Esophagus (tissue), 2 donors: ENCODE measurements around the gene KIF16B. TPM values are rescaled to one million over a fixed set of nuclear protein-coding genes. Genes with fewer than 3 reads are reported as not detected.

Experiments used
- H3K27ac ChIP-seq, 2 donors: one replicate each; pipeline ENCODE4 v1.5.1; 2013; ENCODE audit warnings: low read depth in 2 of 2, mild to moderate bottlenecking in 2 of 2, inconsistent platforms in 1 of 2, low read length in 1 of 2, moderate library complexity in 1 of 2
- H3K27me3 ChIP-seq, 2 donors: one replicate each; pipeline ENCODE4 v1.6.1; 2013; ENCODE audit warnings: low read length in 2 of 2, control low read depth in 1 of 2, mild to moderate bottlenecking in 1 of 2; ENCODE audit not compliant: insufficient read depth in 2 of 2, control insufficient read depth in 1 of 2
- H3K36me3 ChIP-seq, 2 donors: one replicate each; pipeline ENCODE4 v1.6.1; 2013; ENCODE audit warnings: low read length in 1 of 2; ENCODE audit not compliant: control insufficient read depth in 2 of 2, insufficient read depth in 2 of 2
- H3K4me1 ChIP-seq, 2 donors: one replicate each; pipeline ENCODE4 v1.6.1; 2013; ENCODE audit warnings: low read length in 1 of 2; ENCODE audit not compliant: control insufficient read depth in 2 of 2, insufficient read depth in 2 of 2
- H3K4me3 ChIP-seq, 2 donors: one replicate each; pipeline ENCODE4 v1.5.1; 2013; ENCODE audit warnings: low read length in 2 of 2, mild to moderate bottlenecking in 2 of 2, low read depth in 1 of 2, moderate library complexity in 1 of 2
- H3K9me3 ChIP-seq, 2 donors: one replicate each; pipeline ENCODE4 v1.6.1; 2013; ENCODE audit warnings: mild to moderate bottlenecking in 2 of 2, low read depth in 1 of 2, low read length in 1 of 2, moderate library complexity in 1 of 2; ENCODE audit not compliant: control insufficient read depth in 2 of 2, insufficient read depth in 1 of 2
- WGBS, 2 donors: extraction: QIAGEN DNeasy Blood & Tissue Kit; methylation state at CpG; one replicate each; pipeline ENCODE4 v1.1.7; 2013; 5-methylcytosine and 5-hydroxymethylcytosine counted together
- polyA plus RNA-seq, 2 donors: library from polyadenylated mRNA; stranded (reverse); fragments of 200-250 nt; gene quantifications; one replicate each; pipeline ENCODE4 v1.2.3, GENCODE V29; 2013
- donor health status: healthy with polysubstance abuse.
- donor health status: Bipolar disorder and iron deficiency.

The KIF16B gene
- polyA plus RNA-seq, 2 donors, result 5.2 to 7.3 TPM

DNA sequence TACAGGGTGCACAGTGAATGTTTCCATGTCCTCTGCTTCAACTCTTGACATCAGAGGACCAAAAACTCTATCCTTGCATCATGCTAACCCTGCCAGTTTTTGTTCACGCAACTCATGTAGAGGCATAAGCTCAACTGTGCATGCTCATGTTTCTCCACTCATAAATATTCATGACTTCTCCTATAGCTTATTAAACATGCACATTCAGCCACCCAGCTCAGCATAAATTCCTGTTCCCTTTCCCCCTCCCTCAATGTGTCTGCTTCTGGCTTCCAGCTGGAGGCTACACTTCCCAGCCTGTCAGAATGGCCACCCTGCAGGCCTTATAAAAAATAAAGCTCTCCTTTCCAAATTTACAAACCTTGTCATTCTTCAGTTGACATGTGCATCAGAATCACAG is 154.6 kb downstream of the KIF16B start:
- Histone ChIP-seq H3K4me3 (no peak overlapping the region), H3K27me3 (no peaks in the 10 kb centered on the region), H3K9me3 (no peaks in the 10 kb centered on the region), H3K4me1 (no peaks in the 10 kb centered on the region), H3K36me3 (peaks cover 0 to 3% of the 10 kb centered on the region in 2 donors), H3K27ac (no peak overlapping the region)
- 94 to 100% methylated on average over 1 of the region's 1 CpG for WGBS, 2 donors

DNA sequence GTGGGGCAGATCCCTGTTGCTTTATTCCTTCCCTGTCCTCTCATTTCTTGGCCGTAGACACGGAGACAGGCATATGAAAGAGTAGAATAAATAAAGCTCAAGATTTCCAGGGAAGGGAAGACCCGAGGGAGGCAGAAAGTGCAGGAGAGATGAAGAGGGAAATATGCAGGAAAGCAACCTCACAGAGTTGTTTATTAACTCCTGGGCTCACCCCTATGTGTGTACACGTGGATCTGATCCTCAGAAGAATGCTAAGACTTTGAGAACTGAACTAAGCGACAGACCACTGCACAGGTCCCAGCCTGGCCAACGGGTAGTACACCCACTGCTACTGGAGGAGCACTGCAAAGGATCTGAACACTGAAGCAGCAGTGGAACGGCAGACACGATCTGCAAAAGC is 156.2 kb downstream of the KIF16B start:
- WGBS, 2 donors, result 88 to 91% methylated on average over 8 of the region's 8 CpGs
- Histone ChIP-seq H3K27me3 (no peaks in the 10 kb centered on the region), H3K9me3 (no peaks in the 10 kb centered on the region), H3K27ac (no peak overlapping the region), H3K36me3 (peaks cover 0 to 3% of the 10 kb centered on the region in 2 donors), H3K4me3 (no peak overlapping the region), H3K4me1 (no peaks in the 10 kb centered on the region)

DNA sequence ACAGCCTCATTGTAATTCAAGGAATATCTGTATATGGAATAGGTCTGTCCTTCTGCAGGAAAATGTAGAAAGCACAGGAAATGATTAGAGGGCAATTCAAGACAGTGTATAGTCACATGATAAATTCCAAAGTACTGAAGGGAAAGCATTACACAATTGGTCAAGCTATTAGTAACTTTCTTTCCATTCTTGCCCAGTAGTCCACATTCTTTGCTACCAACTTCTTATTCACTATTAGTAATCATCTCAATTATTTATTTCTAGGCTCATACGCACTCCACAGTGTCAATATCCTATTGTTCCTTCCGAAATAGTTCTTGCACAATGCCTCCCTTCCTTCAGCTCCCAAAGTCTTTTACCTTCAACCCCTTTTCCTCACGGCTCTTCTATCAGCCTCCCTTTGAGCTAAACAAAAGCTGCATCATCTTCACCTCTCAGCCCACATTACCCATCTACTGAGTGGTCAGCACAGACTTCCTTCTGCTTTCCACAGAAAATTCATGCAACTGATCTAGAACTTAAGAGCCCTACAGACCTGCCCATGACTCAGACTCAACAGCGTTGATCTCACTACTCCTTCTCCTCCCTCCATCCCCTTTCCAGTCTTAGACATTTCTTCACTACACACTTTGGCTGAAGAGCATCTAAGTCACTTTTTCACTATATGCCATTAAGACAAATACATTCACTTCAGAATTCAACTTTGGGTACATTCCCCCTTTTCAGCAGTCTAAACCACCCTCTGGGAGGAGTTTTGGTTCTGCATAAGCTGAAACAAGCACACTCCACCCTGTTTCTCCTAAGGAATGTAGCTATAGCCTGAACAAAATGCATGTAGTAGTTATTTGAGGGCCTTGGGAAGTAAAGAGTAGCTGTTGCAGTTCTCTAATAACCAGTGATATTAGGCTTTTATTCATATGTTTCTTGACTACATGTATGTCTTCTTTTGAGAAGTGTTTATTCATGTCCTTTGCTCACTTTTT is 157.9 kb downstream of the KIF16B start:
- Histone ChIP-seq H3K36me3 (peaks cover 0 to 5% of the 10 kb centered on the region in 2 donors), H3K4me3 (no peak overlapping the region), H3K27me3 (no peaks in the 10 kb centered on the region), H3K4me1 (no peaks in the 10 kb centered on the region), H3K27ac (no peak overlapping the region), H3K9me3 (peaks cover 0 to 2% of the 10 kb centered on the region in 2 donors)
- WGBS, 2 donors, result 91 to 95% methylated on average over 4 of the region's 4 CpGs

- WGBS, 2 donors, result 84 to 95% methylated on average over 1 of the region's 1 CpG
- Histone ChIP-seq H3K4me1 (no peaks in the 10 kb centered on the region), H3K4me3 (no peak overlapping the region), H3K36me3 (peaks cover 0 to 2% of the 10 kb centered on the region in 2 donors), H3K27ac (no peak overlapping the region), H3K9me3 (peaks cover 0 to 2% of the 10 kb centered on the region in 2 donors), H3K27me3 (no peaks in the 10 kb centered on the region)
Measured at GRCh38 chr20:16412906-16413305, 160.3 kb downstream of the KIF16B start.

DNA sequence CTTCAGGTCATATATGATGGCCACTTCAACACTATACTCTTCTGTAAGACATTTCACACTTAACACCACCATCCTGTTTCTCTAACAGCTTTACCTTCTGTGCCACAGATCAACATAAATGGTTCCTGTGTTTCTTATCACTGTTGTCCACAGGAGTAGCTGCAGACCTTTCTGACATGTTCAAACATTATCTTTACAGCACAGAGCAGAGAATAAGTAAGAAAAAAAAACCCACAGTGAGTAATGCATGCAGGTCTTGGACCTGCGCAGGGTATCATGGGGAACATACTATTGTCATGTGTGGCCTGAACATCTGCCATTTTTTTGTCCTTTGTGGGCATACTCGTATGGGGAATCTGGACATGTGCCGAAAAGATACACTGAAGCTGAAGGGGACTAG is 161.9 kb downstream of the KIF16B start:
- Histone ChIP-seq H3K4me3 (no peak overlapping the region), H3K27me3 (no peaks in the 10 kb centered on the region), H3K27ac (no peak overlapping the region), H3K36me3 (peaks cover 0 to 2% of the 10 kb centered on the region in 2 donors), H3K4me1 (no peaks in the 10 kb centered on the region), H3K9me3 (peaks cover 0 to 2% of the 10 kb centered on the region in 2 donors)
- 97% methylated on average over 3 of the region's 3 CpGs for WGBS, 2 donors

- Histone ChIP-seq H3K36me3 (peaks cover under 1 to 6% of the 10 kb centered on the region in 2 donors), H3K27ac (no peak overlapping the region), H3K4me1 (no peaks in the 10 kb centered on the region), H3K27me3 (no peaks in the 10 kb centered on the region), H3K9me3 (peaks cover 0 to 2% of the 10 kb centered on the region in 2 donors), H3K4me3 (no peak overlapping the region)
- WGBS, 2 donors, result 96% methylated on average over 3 of the region's 3 CpGs
Measured at GRCh38 chr20:16410626-16411025, 162.6 kb downstream of the KIF16B start.

GRCh38 chr20:16408981-16409380 is 164.3 kb downstream of the KIF16B start:
- 91 to 95% methylated on average over 1 of the region's 1 CpG for WGBS, 2 donors
- H3K4me3 ChIP-seq, result no peak overlapping the region
- H3K9me3 ChIP-seq, result peaks cover 0 to 2% of the 10 kb centered on the region in 2 donors
- H3K36me3 ChIP-seq, result peaks cover 6 to 14% of the 10 kb centered on the region in 2 donors
- H3K4me1 ChIP-seq, result no peaks in the 10 kb centered on the region
- H3K27ac ChIP-seq, result no peak overlapping the region
- H3K27me3 ChIP-seq, result no peaks in the 10 kb centered on the region

GRCh38 chr20:16407251-16408067 is 165.8 kb downstream of the KIF16B start:
- no peak overlapping the region for H3K4me3 ChIP-seq
- peaks cover 12 to 16% of the 10 kb centered on the region in 2 donors for H3K36me3 ChIP-seq
- no peaks in the 10 kb centered on the region for H3K4me1 ChIP-seq
- WGBS, 2 donors, result 90% methylated on average over 5 of the region's 5 CpGs
- H3K27ac ChIP-seq, result no peak overlapping the region
- no peaks in the 10 kb centered on the region for H3K27me3 ChIP-seq
- H3K9me3 ChIP-seq, result peaks cover 0 to 2% of the 10 kb centered on the region in 2 donors

DNA sequence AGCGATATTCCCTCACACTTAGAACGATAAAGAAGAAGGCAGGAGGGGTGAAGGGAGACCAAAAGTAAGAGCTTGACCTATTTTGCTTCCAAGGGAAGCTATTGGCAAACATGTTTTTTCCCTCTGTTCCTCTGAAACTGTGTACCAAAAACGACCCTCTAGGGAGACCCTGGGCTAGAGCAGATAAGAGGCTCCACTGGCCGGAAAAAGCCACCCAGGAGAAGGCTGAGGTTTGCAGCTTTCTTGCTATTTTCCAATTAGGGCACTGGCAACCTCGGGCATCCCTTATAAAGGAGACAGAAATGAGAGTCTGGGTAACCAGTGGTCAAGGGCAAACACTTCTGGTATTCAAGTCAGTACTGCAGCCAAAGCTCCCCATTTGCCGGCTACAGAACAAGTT is 168.0 kb downstream of the KIF16B start:
- H3K27ac ChIP-seq, result no peak overlapping the region
- 83 to 86% methylated on average over 6 of the region's 6 CpGs for WGBS, 2 donors
- H3K4me1 ChIP-seq, result no peaks in the 10 kb centered on the region
- H3K9me3 ChIP-seq, result no peaks in the 10 kb centered on the region
- H3K4me3 ChIP-seq, result no peak overlapping the region
- no peaks in the 10 kb centered on the region for H3K27me3 ChIP-seq
- peaks cover 14% of the 10 kb centered on the region in 2 donors for H3K36me3 ChIP-seq
